ENCODE data around the gene RASA3.
"Not testable (repeated sequence)": the region's sequence is repeated elsewhere in the genome, so short reads cannot be mapped to it uniquely, and the experiment has no call there.

Gene RASA3

GRCh38 chr13:114127473-114128347, 4.7 kb downstream of the RASA3 start:
- Histone ChIP-seq H3K4me2 (ENCODE audit: insufficient read depth, low read length) (peak overlapping the region; percentile 26; the same call in 1 of the 2 replicates), H3K27ac (ENCODE audit: low read length) (peak overlapping the region; percentile 52; the same call in 1 of the 2 replicates), H3K4me1 (ENCODE audit: insufficient read depth, low read length) (peaks cover 59% of the 10 kb centered on the region), H3K79me2 (ENCODE audit: insufficient read depth, low read length) (peaks cover 90% of the 10 kb centered on the region), H3K9ac (ENCODE audit: low read depth, low read length) (no peak overlapping the region), H3K36me3 (ENCODE audit: insufficient read depth, low read length) (peaks cover 5% of the 10 kb centered on the region; the same call in 1 of the 2 replicates), H2AFZ (ENCODE audit: low read depth, low read length) (no peak overlapping the region), H3K9me3 (ENCODE audit: insufficient read depth, low read length, severe bottlenecking) (no peaks in the 10 kb centered on the region), H3K4me3 (ENCODE audit: low read depth in 1 of 2, low read length in 2 of 2) (no peak overlapping the region), H4K20me1 (ENCODE audit: insufficient read depth, low read length) (peaks cover 81% of the 10 kb centered on the region), H3K27me3 (ENCODE audit: insufficient read depth, low read length, poor library complexity) (no peaks in the 10 kb centered on the region)
- TF ChIP-seq EZH2 (IDR thresholded peaks at IDR 0.05; ENCODE audit: borderline replicate concordance, low read depth, low read length, severe bottlenecking): no peak
- TF ChIP-seq CTCF (IDR thresholded peaks at IDR 0.05; ENCODE audit: borderline replicate concordance, extremely low read depth, low read length, poor library complexity, severe bottlenecking): no peak
- no peak for ATAC-seq (ENCODE audit: insufficient read depth, low read depth)
- no peak for DNase-seq

DNA sequence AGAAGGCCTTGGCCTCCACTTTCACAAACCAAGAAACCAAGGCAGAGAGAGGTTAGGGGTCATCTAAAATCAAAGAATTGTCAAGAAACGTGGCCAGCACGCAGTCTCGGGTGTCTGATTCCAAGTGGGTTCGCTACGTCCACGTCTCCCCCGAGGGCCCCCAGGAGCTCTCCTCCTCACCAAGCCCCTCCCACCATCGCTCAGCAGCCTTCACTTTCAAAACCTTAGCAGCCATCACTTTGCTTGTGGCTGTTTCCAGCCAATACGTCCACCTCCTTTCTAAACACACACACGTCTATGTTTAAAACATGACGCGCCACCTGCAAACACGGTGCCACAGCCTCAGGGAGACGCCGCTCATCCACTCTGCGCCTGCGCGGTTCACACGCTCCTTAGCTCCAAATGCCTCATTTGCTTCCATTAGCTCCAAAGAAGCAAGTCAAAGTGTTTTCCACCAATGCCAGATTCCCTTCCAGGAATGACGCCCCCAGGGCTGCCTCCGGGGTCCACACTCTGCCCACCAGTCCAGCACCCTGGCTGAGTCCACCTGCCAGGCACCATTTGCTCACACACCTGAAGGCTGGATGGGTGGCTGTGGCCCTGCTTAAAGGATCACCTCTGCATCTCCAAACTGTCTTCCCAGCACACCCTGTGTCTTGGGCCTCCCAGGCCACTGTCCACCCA, 5.5 kb downstream of the RASA3 start:
- TF ChIP-seq CTCF (IDR thresholded peaks at IDR 0.05; ENCODE audit: borderline replicate concordance, extremely low read depth, low read length, poor library complexity, severe bottlenecking) (no peak), EZH2 (IDR thresholded peaks at IDR 0.05; ENCODE audit: borderline replicate concordance, low read depth, low read length, severe bottlenecking) (no peak)
- Histone ChIP-seq H4K20me1 (ENCODE audit: insufficient read depth, low read length) (peaks cover 88% of the 10 kb centered on the region), H3K9ac (ENCODE audit: low read depth, low read length) (no peak overlapping the region), H3K27ac (ENCODE audit: low read length) (peak overlapping the region; percentile 52; the same call in 1 of the 2 replicates), H3K79me2 (ENCODE audit: insufficient read depth, low read length) (peaks cover 97% of the 10 kb centered on the region), H3K4me1 (ENCODE audit: insufficient read depth, low read length) (peaks cover 57% of the 10 kb centered on the region), H3K4me3 (ENCODE audit: low read depth in 1 of 2, low read length in 2 of 2) (no peak overlapping the region), H3K4me2 (ENCODE audit: insufficient read depth, low read length) (peak overlapping the region; percentile 26; the same call in 1 of the 2 replicates), H3K27me3 (ENCODE audit: insufficient read depth, low read length, poor library complexity) (no peaks in the 10 kb centered on the region), H2AFZ (ENCODE audit: low read depth, low read length) (no peak overlapping the region), H3K36me3 (ENCODE audit: insufficient read depth, low read length) (peaks cover 5% of the 10 kb centered on the region; the same call in 1 of the 2 replicates), H3K9me3 (ENCODE audit: insufficient read depth, low read length, severe bottlenecking) (no peaks in the 10 kb centered on the region)
- DNase-seq: no peak
- no peak for ATAC-seq (ENCODE audit: insufficient read depth, low read depth)

- not testable (repeated sequence) for H3K27ac ChIP-seq (ENCODE audit: low read length); H2AFZ ChIP-seq (ENCODE audit: low read depth, low read length); H3K9ac ChIP-seq (ENCODE audit: low read depth, low read length); H3K27me3 ChIP-seq (ENCODE audit: insufficient read depth, low read length, poor library complexity); DNase-seq; H3K4me2 ChIP-seq (ENCODE audit: insufficient read depth, low read length); H3K4me3 ChIP-seq (ENCODE audit: low read depth in 1 of 2, low read length in 2 of 2); H3K36me3 ChIP-seq (ENCODE audit: insufficient read depth, low read length); ATAC-seq (ENCODE audit: insufficient read depth, low read depth); H3K9me3 ChIP-seq (ENCODE audit: insufficient read depth, low read length, severe bottlenecking)
- Histone ChIP-seq H3K79me2 (ENCODE audit: insufficient read depth, low read length) (peaks cover 97% of the 10 kb centered on the region), H4K20me1 (ENCODE audit: insufficient read depth, low read length) (peaks cover 93% of the 10 kb centered on the region), H3K4me1 (ENCODE audit: insufficient read depth, low read length) (peaks cover 49% of the 10 kb centered on the region)
These were observed 6.3 kb downstream of the RASA3 start for GRCh38 chr13:114126086-114126485.

DNA sequence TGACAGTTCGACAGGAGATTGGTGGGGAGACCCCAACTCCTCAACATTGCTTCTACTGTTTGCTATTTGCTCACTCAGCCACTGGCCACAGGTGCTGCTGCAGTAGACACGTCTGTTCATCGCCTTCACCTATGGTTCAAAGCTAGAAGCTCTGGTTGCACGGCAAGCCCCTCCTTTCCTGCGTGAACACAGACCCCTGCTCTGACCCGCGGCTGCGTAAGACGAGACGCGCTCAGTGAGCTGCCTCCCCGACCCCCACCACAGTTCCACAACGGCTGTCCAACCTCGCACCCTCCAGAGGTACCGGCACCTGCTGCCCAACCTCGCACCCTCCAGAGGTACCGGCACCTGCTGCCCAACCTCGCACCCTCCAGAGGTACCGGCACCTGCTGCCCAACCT, 6.8 kb downstream of the RASA3 start:
- DNase-seq (no peak), ATAC-seq (ENCODE audit: insufficient read depth, low read depth) (no peak)
- H4K20me1 ChIP-seq (ENCODE audit: insufficient read depth, low read length): peaks cover 95% of the 10 kb centered on the region
- peaks cover 45% of the 10 kb centered on the region for H3K4me1 ChIP-seq (ENCODE audit: insufficient read depth, low read length)
- TF ChIP-seq EZH2 (IDR thresholded peaks at IDR 0.05; ENCODE audit: borderline replicate concordance, low read depth, low read length, severe bottlenecking) (no peak), CTCF (IDR thresholded peaks at IDR 0.05; ENCODE audit: borderline replicate concordance, extremely low read depth, low read length, poor library complexity, severe bottlenecking) (no peak)
- H3K36me3 ChIP-seq (ENCODE audit: insufficient read depth, low read length): peaks cover 5% of the 10 kb centered on the region; the same call in 1 of the 2 replicates
- H3K9me3 ChIP-seq (ENCODE audit: insufficient read depth, low read length, severe bottlenecking): no peaks in the 10 kb centered on the region
- peak overlapping the region; percentile 46 for H3K27ac ChIP-seq (ENCODE audit: low read length)
- no peak overlapping the region for H2AFZ ChIP-seq (ENCODE audit: low read depth, low read length)
- H3K4me3 ChIP-seq (ENCODE audit: low read depth in 1 of 2, low read length in 2 of 2): no peak overlapping the region
- no peaks in the 10 kb centered on the region for H3K27me3 ChIP-seq (ENCODE audit: insufficient read depth, low read length, poor library complexity)
- H3K4me2 ChIP-seq (ENCODE audit: insufficient read depth, low read length): no peak overlapping the region
- H3K79me2 ChIP-seq (ENCODE audit: insufficient read depth, low read length): peaks cover 98% of the 10 kb centered on the region
- H3K9ac ChIP-seq (ENCODE audit: low read depth, low read length): no peak overlapping the region

Data from DND-41 (cell line).